ENCODE results near the gene NDUFA11. TPM values are rescaled to one million over a fixed set of nuclear protein-coding genes. Genes with fewer than 3 reads are reported as not detected.

The NDUFA11 gene
- total RNA-seq, 1 donor from 2014 or later: 217 TPM

GRCh38 chr19:5925830-5926427 is 22.3 kb upstream of the NDUFA11 start:
- no peaks in the 10 kb centered on the region for H3K4me1 Mint-ChIP-seq (ENCODE audit: low read depth)
- peaks cover 17% of the 10 kb centered on the region for H3K36me3 Mint-ChIP-seq (ENCODE audit: insufficient read depth)
- no peak for TF ChIP-seq CTCF (IDR thresholded peaks at IDR 0.05; ENCODE audit: unreplicated experiment)
- no peak overlapping the region for H3K4me3 Mint-ChIP-seq (ENCODE audit: low read depth)
- H3K9me3 Mint-ChIP-seq (ENCODE audit: low read depth): no peaks in the 10 kb centered on the region
- no peaks in the 10 kb centered on the region for H3K27me3 Mint-ChIP-seq
- no peak overlapping the region for H3K27ac Mint-ChIP-seq
- DNase-seq (ENCODE audit: low spot score, unreplicated experiment): no peak

GRCh38 chr19:5923356-5923755 is 19.8 kb upstream of the NDUFA11 start:
- H3K9me3 Mint-ChIP-seq (ENCODE audit: low read depth): no peaks in the 10 kb centered on the region
- peaks cover 18% of the 10 kb centered on the region for H3K36me3 Mint-ChIP-seq (ENCODE audit: insufficient read depth)
- no peaks in the 10 kb centered on the region for H3K4me1 Mint-ChIP-seq (ENCODE audit: low read depth)
- DNase-seq (ENCODE audit: low spot score, unreplicated experiment): no peak
- TF ChIP-seq CTCF (IDR thresholded peaks at IDR 0.05; ENCODE audit: unreplicated experiment): no peak
- no peaks in the 10 kb centered on the region for H3K27me3 Mint-ChIP-seq
- H3K27ac Mint-ChIP-seq: no peak overlapping the region
- H3K4me3 Mint-ChIP-seq (ENCODE audit: low read depth): no peak overlapping the region

GRCh38 chr19:5922161-5922545 is 18.6 kb upstream of the NDUFA11 start:
- Mint-ChIP-seq H3K9me3 (ENCODE audit: low read depth) (no peaks in the 10 kb centered on the region), H3K27ac (no peak overlapping the region), H3K27me3 (no peaks in the 10 kb centered on the region), H3K36me3 (ENCODE audit: insufficient read depth) (peaks cover 16% of the 10 kb centered on the region), H3K4me1 (ENCODE audit: low read depth) (no peaks in the 10 kb centered on the region), H3K4me3 (ENCODE audit: low read depth) (no peak overlapping the region)
- TF ChIP-seq CTCF (IDR thresholded peaks at IDR 0.05; ENCODE audit: unreplicated experiment): no peak
- no peak for DNase-seq (ENCODE audit: low spot score, unreplicated experiment)

GRCh38 chr19:5921516-5922160 is 18.0 kb upstream of the NDUFA11 start:
- no peak for DNase-seq (ENCODE audit: low spot score, unreplicated experiment)

More at GRCh38 chr19:5921516-5922160, 18.0 kb upstream of the NDUFA11 start:
- no peak for TF ChIP-seq CTCF (IDR thresholded peaks at IDR 0.05; ENCODE audit: unreplicated experiment)
- Mint-ChIP-seq H3K27ac (peak overlapping the region; percentile 62), H3K4me3 (ENCODE audit: low read depth) (no peak overlapping the region), H3K27me3 (no peaks in the 10 kb centered on the region), H3K36me3 (ENCODE audit: insufficient read depth) (peaks cover 20% of the 10 kb centered on the region), H3K4me1 (ENCODE audit: low read depth) (no peaks in the 10 kb centered on the region), H3K9me3 (ENCODE audit: low read depth) (no peaks in the 10 kb centered on the region)
